Upper lobe of left lung (tissue), 4 donors: ENCODE measurements around the gene IRAK4.

Experiments
- CTCF ChIP-seq, 6 experiments: fragments of 450-650 bp in 4 of 6; fragments of 200-600 bp in 2 of 6; sonication (generic) in 2 of 6; IDR thresholded peaks; one replicate each; pipeline ENCODE4 v1.5.1; 2016 to 2019; ENCODE audit warnings: antibody characterized with exemption in 6 of 6
- POLR2A ChIP-seq, 4 donors: fragments of 450-650 bp; IDR thresholded peaks; one replicate each; pipeline ENCODE4 v1.5.1; 2016 to 2017; ENCODE audit warnings: antibody characterized with exemption in 4 of 4, mild to moderate bottlenecking in 2 of 4
- POLR2AphosphoS5 ChIP-seq, 2 donors: sonication (generic); formaldehyde crosslinking; IDR thresholded peaks; one replicate each; pipeline ENCODE4 v1.5.1; 2017; ENCODE audit warnings: antibody characterized with exemption in 2 of 2

- no peak for TF ChIP-seq POLR2A (IDR thresholded peaks at IDR 0.05)
- no peak for TF ChIP-seq CTCF (IDR thresholded peaks at IDR 0.05)
- TF ChIP-seq POLR2AphosphoS5 (IDR thresholded peaks at IDR 0.05): no peak
These were observed 7.5 kb downstream of the IRAK4 start for GRCh38 chr12:43766291-43766690.
